Naive thymus-derived CD4-positive, alpha-beta T cell (primary cell): ENCODE data around the gene PPP1R10. TPM values are rescaled to one million over a fixed set of nuclear protein-coding genes. Genes with fewer than 3 reads are reported as not detected.

Experiments used
- ATAC-seq: fragments of 150-1000 bp; cut with Tn5 transposase; 2 replicates; pipeline ENCODE4 v1.10.0; 2021; ENCODE audit warnings: mild to moderate bottlenecking, moderate library complexity
- CTCF ChIA-PET: fragments of 350-600 bp; sonication (Branson Sonifier 250); formaldehyde crosslinking; loops from one replicate; lab custom pipeline; 2021; ENCODE audit warnings: antibody characterized with exemption; lab: Charles Lee
- POLR2A ChIA-PET: fragments of 350-600 bp; sonication (Branson Sonifier 250); formaldehyde crosslinking; loops from one replicate; lab custom pipeline; 2021; ENCODE audit warnings: antibody characterized with exemption, inconsistent platforms; lab: Charles Lee
- DNase-seq, 9 donors: peaks; one replicate each; pipeline versions ENCODE4 v3.0.0 to v3.0.0-alpha.2; 2020 to 2022; ENCODE audit warnings: mixed read lengths in 1 of 9
- H3K27ac ChIP-seq: one replicate; pipeline ENCODE4 v1.7.0; 2013; ENCODE audit warnings: mild to moderate bottlenecking, low read depth, low read length, moderate library complexity
- H3K27me3 ChIP-seq, 2 donors: one replicate each; pipeline ENCODE4 v1.7.0; 2013; ENCODE audit warnings: low read length in 2 of 2, mild to moderate bottlenecking in 2 of 2, moderate library complexity in 2 of 2; ENCODE audit not compliant: control insufficient read depth in 2 of 2, insufficient read depth in 2 of 2
- H3K36me3 ChIP-seq, 3 experiments: 1 replicate in 2 of 3; 2 replicates in 1 of 3; pipeline ENCODE4 v1.7.0; 2013; ENCODE audit warnings: low read length in 3 of 3, mild to moderate bottlenecking in 3 of 3, moderate library complexity in 1 of 3; ENCODE audit not compliant: insufficient read depth in 3 of 3, control insufficient read depth in 2 of 3
- H3K4me1 ChIP-seq, 2 donors: one replicate each; pipeline ENCODE4 v1.7.0; 2013; ENCODE audit warnings: low read length in 2 of 2, mild to moderate bottlenecking in 2 of 2, moderate library complexity in 1 of 2; ENCODE audit not compliant: control insufficient read depth in 2 of 2, insufficient read depth in 2 of 2
- H3K4me3 ChIP-seq: 2 replicates; pipeline ENCODE4 v1.7.0; 2013; ENCODE audit warnings: mild to moderate bottlenecking, low read length
- H3K9me3 ChIP-seq, 3 experiments: 1 replicate in 2 of 3; 2 replicates in 1 of 3; pipeline ENCODE4 v1.7.0; 2013; ENCODE audit warnings: low read length in 3 of 3; ENCODE audit not compliant: control insufficient read depth in 2 of 3
- H3K27ac Mint-ChIP-seq, 9 donors: one replicate each; pipeline ENCODE4 v1.8.0; 2020 to 2022; ENCODE audit warnings: mixed read lengths in 9 of 9, mild to moderate bottlenecking in 8 of 9, moderate library complexity in 5 of 9, inconsistent platforms in 2 of 9
- H3K27me3 Mint-ChIP-seq, 5 donors: one replicate each; pipeline ENCODE4 v1.8.0; 2021 to 2022; ENCODE audit warnings: mixed read lengths in 5 of 5, mild to moderate bottlenecking in 1 of 5
- H3K36me3 Mint-ChIP-seq, 5 donors: one replicate each; pipeline ENCODE4 v1.8.0; 2020 to 2022; ENCODE audit warnings: mixed read lengths in 5 of 5, mild to moderate bottlenecking in 3 of 5, inconsistent platforms in 1 of 5
- H3K4me1 Mint-ChIP-seq, 7 donors: one replicate each; pipeline ENCODE4 v1.8.0; 2020 to 2022; ENCODE audit warnings: mixed read lengths in 7 of 7, mild to moderate bottlenecking in 3 of 7, inconsistent platforms in 1 of 7
- H3K4me3 Mint-ChIP-seq, 10 donors: one replicate each; pipeline ENCODE4 v1.8.0; 2020 to 2022; ENCODE audit warnings: mild to moderate bottlenecking in 10 of 10, mixed read lengths in 10 of 10, moderate library complexity in 6 of 10, inconsistent platforms in 2 of 10
- H3K9me3 Mint-ChIP-seq, 11 donors: one replicate each; pipeline ENCODE4 v1.8.0; 2020 to 2022; ENCODE audit warnings: mixed read lengths in 11 of 11, mild to moderate bottlenecking in 4 of 11, inconsistent platforms in 1 of 11, moderate library complexity in 1 of 11
- intact Hi-C, 2 donors: fragments of 100-400 bp; cut with micrococcal nuclease; formaldehyde crosslinking; loops; one replicate each; pipeline ENCODE4 v1.15.1; 2023
- polyA plus RNA-seq, 2 donors: library from polyadenylated mRNA; unstranded; fragments of 300-500 nt; fragmentation: Illumina TruSeq; gene quantifications; one replicate each; pipeline ENCODE4 v1.2.3, GENCODE V29; 2021
- total RNA-seq, 6 experiments: library from RNA in 5 of 6; stranded (reverse) in 5 of 6; gene quantifications; 1 replicate in 5 of 6; 2 replicates in 1 of 6; pipeline ENCODE4 v1.2.3 and lab custom pipeline; 2021 to 2026

The PPP1R10 gene
- total and polyA plus RNA-seq, 7 experiments from 2014 or later, result 21.6 to 286 (median 114) TPM

DNA sequence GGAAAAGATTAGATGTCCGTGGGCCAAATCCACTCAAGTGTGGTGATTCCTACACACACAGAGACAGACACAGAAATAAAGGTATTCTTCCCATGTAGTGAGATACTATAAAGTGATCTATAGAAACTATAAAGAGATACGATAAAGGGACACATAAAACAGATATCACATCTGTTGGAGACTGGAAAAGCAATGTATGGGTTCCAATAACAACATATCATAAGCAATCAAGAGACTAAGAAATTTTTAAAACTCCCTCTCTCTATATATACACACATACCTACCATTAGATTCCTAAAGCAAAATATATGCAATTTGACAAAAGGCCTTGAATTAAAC, 5.2 kb downstream of the PPP1R10 start:
- H3K4me1 Mint-ChIP-seq, result peaks cover 42 to 74% (median 68%) of the 10 kb centered on the region in 7 donors
- H3K9me3 ChIP-seq, result no peaks in the 10 kb centered on the region
- peaks cover 18 to 37% (median 21%) of the 10 kb centered on the region in 3 experiments for H3K36me3 ChIP-seq
- peaks cover 21 to 52% (median 38%) of the 10 kb centered on the region in 5 donors for H3K36me3 Mint-ChIP-seq
- DNase-seq (no peak), ATAC-seq (no peak)
- peaks cover 20 to 36% of the 10 kb centered on the region in 2 donors for H3K4me1 ChIP-seq
- ChIA-PET CTCF (interaction anchor here (1.3 to 2.3 kb wide), 3 partner anchors 61 to 129 kb away, joined by 4 to 15 read pairs (median 11); partner anchors contain the start of gene DHX16), POLR2A (interaction anchor here (0.6 to 4.8 kb wide), 8 partner anchors 10 to 143 kb away, joined by 3 to 189 read pairs (median 28); partner anchors contain the start of genes GNL1, PRR3 and TUBB)
- peak overlapping the region; percentile 93 for H3K27ac ChIP-seq
- H3K4me3 ChIP-seq, result no peak overlapping the region
- H3K4me3 Mint-ChIP-seq, result peak overlapping the region in 2 of 10 donors; percentile 11 to 14
- H3K9me3 Mint-ChIP-seq, result peaks cover 0 to 17% (median 0%) of the 10 kb centered on the region in 11 donors
- H3K27me3 Mint-ChIP-seq, result peaks cover 0 to 4% (median 0%) of the 10 kb centered on the region in 5 donors
- peak overlapping the region in 8 of 9 donors; percentile 76 to 100 (median 87) for H3K27ac Mint-ChIP-seq
- no peaks in the 10 kb centered on the region for H3K27me3 ChIP-seq
- intact Hi-C loops, result loop anchor here in 1 of 2 donors (10.0 kb wide), 1 partner anchor 273 kb away; the partner anchor contains the start of gene DDR1

DNA sequence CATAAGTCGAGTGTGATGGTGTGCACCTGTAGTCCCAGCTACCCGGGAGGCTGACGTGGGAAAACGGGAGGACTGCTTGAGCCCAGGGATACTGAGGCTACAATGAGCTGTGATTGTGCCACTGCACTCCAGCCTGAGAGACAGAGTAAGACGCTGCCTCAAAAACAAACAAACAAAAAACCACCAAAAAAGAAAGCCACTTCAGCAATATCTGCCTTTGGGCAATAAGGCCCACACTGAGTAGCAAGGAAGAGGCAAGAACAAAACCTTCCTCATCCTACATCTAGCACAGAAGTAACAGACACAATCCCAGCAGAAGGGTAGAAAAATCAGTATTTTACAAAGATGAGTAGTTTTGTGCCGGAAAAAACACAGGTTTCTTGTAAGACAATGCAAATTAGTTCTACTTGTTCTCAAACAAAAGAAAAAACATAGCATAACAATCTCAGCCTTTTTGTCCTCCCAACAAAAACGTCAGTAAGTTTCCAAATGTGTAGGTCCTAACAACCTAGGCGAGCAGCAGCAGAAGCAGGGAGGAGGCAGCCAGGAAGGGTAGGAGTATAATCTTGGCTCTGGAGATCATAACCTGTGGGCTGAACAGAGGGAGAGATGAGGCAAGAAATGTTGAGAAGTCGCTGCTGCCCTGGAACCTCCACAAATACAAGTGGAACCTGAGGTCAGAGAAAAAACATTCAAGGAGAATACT, 5.7 kb downstream of the PPP1R10 start:
- H3K4me1 Mint-ChIP-seq, result peaks cover 42 to 79% (median 73%) of the 10 kb centered on the region in 7 donors
- Histone ChIP-seq H3K4me3 (no peak overlapping the region), H3K9me3 (no peaks in the 10 kb centered on the region), H3K4me1 (peaks cover 20 to 36% of the 10 kb centered on the region in 2 donors), H3K27ac (peak overlapping the region; percentile 93), H3K27me3 (no peaks in the 10 kb centered on the region), H3K36me3 (peaks cover 18 to 37% (median 21%) of the 10 kb centered on the region in 3 experiments)
- peak overlapping the region in 8 of 9 donors; percentile 76 to 100 (median 89) for H3K27ac Mint-ChIP-seq
- DNase-seq (no peak), ATAC-seq (no peak)
- H3K9me3 Mint-ChIP-seq, result peaks cover 0 to 12% (median 0%) of the 10 kb centered on the region in 11 donors
- H3K4me3 Mint-ChIP-seq, result peak overlapping the region in 1 of 10 donors; percentile 14
- CTCF ChIA-PET, result interaction anchor here (0.7 to 1.4 kb wide), 6 partner anchors 10 to 119 kb away, joined by 3 to 9 read pairs (median 4); no protein-coding TSS in a partner anchor
- peaks cover 0 to 3% (median 0%) of the 10 kb centered on the region in 5 donors for H3K27me3 Mint-ChIP-seq
- POLR2A ChIA-PET, result interaction anchor here (0.6 to 4.8 kb wide), 18 partner anchors 10 to 263 kb away, joined by 3 to 97 read pairs (median 5); partner anchors contain the start of gene ABCF1
- intact Hi-C loops, result loop anchor here in 1 of 2 donors (10.0 kb wide), 1 partner anchor 273 kb away; the partner anchor contains the start of gene DDR1
- peaks cover 24 to 53% (median 35%) of the 10 kb centered on the region in 5 donors for H3K36me3 Mint-ChIP-seq

DNA sequence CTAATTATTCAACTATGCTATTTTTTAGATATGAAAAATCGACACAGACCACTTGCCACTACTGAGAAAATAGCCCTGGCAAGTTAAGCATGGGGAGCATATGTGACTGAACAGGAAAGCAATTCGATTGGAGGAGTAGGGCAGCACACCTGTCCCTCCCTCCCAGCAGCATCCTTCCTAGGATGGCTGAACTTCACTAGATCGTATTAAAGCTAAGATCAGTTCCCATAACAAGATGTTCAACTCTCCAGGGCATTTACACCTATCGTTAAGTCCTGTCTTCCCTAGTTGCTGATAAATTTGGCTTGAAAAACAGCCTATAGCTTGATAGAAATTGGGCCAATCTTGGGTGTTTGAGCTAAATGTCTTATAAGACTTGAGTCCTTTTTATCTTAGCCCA, 7.0 kb downstream of the PPP1R10 start:
- Mint-ChIP-seq H3K27me3 (no peaks in the 10 kb centered on the region), H3K9me3 (peaks cover 0 to 3% (median 0%) of the 10 kb centered on the region in 11 donors), H3K4me3 (peak overlapping the region in 1 of 10 donors; percentile 23), H3K4me1 (peaks cover 42 to 86% (median 76%) of the 10 kb centered on the region in 7 donors), H3K27ac (peak overlapping the region; percentile 16 to 100 (median 87)), H3K36me3 (peaks cover 19 to 50% (median 32%) of the 10 kb centered on the region in 5 donors)
- H3K36me3 ChIP-seq, result peaks cover 26 to 36% (median 29%) of the 10 kb centered on the region in 3 experiments
- H3K4me1 ChIP-seq, result peaks cover 20 to 36% of the 10 kb centered on the region in 2 donors
- ChIA-PET CTCF (interaction anchor here (0.7 to 1.4 kb wide), 6 partner anchors 9 to 120 kb away, joined by 3 to 9 read pairs (median 4); no protein-coding TSS in a partner anchor), POLR2A (interaction anchor here (0.5 to 2.1 kb wide), 17 partner anchors 9 to 122 kb away, joined by 3 to 16 read pairs (median 5); partner anchors contain the start of gene ABCF1)
- intact Hi-C loops, result loop anchor here in 1 of 2 donors (10.0 kb wide), 1 partner anchor 275 kb away; the partner anchor contains the start of gene DDR1
- no peak for ATAC-seq
- H3K9me3 ChIP-seq, result no peaks in the 10 kb centered on the region
- no peaks in the 10 kb centered on the region for H3K27me3 ChIP-seq
- H3K27ac ChIP-seq, result peak overlapping the region; percentile 60
- DNase-seq, result no peak
- H3K4me3 ChIP-seq, result no peak overlapping the region

DNA sequence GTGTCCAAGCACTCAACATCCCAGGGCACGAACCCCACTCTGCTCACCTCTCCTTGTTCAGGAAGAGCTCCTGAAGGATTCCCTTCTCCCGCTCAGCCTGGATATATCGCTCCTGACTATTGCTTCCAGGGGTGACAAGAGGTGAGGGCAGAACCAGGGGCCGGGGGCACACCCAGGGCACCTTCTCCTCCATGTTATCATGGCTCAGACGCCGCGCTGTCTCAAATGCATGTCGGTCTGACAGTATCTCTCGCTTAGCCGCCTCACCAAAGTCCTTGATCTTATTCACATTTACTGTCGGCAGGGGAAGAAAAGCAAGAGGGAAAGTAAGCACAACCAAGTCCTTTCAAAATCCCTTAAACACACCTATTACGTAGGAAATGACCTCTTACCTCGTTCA, 13.1 kb downstream of the PPP1R10 start:
- Histone ChIP-seq H3K27me3 (no peaks in the 10 kb centered on the region), H3K4me3 (no peak overlapping the region), H3K9me3 (no peaks in the 10 kb centered on the region), H3K4me1 (peaks cover 0 to 5% of the 10 kb centered on the region in 2 donors), H3K36me3 (peaks cover 53 to 83% (median 58%) of the 10 kb centered on the region in 3 experiments), H3K27ac (no peak overlapping the region)
- peaks cover 33 to 61% (median 45%) of the 10 kb centered on the region in 5 donors for H3K36me3 Mint-ChIP-seq
- H3K4me1 Mint-ChIP-seq, result peaks cover 22 to 51% (median 37%) of the 10 kb centered on the region in 7 donors
- intact Hi-C loops, result no loop called here
- H3K4me3 Mint-ChIP-seq, result no peak overlapping the region
- no peaks in the 10 kb centered on the region for H3K9me3 Mint-ChIP-seq
- CTCF ChIA-PET, result interaction anchor here (0.5 to 1.6 kb wide), 4 partner anchors 63 to 121 kb away, joined by 3 to 6 read pairs (median 4); no protein-coding TSS in a partner anchor
- ATAC-seq (no peak), DNase-seq (no peak)
- POLR2A ChIA-PET, result interaction anchor here (1.0 to 11.1 kb wide), 3 partner anchors 10 to 33 kb away, joined by 3 to 189 read pairs (median 14); partner anchors contain the start of genes ABCF1, MRPS18B and PPP1R10
- H3K27me3 Mint-ChIP-seq, result no peaks in the 10 kb centered on the region
- H3K27ac Mint-ChIP-seq, result peak overlapping the region in 7 of 9 donors; percentile 8 to 68 (median 60)

DNA sequence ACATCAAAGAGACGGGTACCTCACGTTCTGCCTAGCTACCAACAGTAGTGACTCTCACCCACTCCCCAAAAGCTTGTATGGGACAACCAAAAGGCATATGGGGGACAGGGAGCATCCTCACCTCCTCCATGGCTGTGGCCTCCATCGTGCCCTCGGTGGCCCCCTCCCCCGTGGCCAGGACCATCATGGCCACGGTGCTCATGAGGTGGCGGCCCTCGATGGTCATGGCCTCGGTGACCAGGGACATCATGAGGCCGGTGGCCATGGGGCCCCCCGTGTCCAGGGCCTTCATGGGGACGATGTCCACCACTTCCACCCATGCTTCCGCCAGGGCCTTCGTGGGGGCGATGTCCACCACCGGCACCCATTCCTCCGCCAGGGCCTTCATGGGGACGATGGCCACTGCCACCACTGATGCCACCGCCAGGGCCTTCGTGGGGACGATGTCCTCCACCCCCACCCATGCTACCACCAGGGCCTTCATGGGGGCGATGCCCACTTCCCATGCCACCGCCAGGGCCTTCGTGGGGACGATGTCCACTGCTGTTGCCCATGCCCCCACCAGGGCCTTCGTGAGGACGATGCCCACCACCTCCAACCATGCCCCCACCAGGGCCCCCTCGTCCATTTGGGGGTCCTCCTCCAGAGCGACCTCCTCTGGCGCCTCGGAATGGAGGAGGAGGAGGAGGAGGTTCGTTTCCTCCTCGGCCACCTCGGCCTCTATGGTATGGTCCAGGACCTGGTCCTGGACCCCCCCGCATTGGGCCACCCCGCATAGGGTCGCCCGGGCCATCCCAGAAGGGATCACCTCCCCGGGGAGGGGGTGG, 15.0 kb downstream of the PPP1R10 start:
- peaks cover 46 to 68% (median 49%) of the 10 kb centered on the region in 3 experiments for H3K36me3 ChIP-seq
- H3K4me3 Mint-ChIP-seq, result no peak overlapping the region
- H3K36me3 Mint-ChIP-seq, result peaks cover 26 to 49% (median 38%) of the 10 kb centered on the region in 5 donors
- peak overlapping the region in 5 of 9 donors; percentile 32 to 85 (median 79) for H3K27ac Mint-ChIP-seq
- no peaks in the 10 kb centered on the region for H3K27me3 Mint-ChIP-seq
- no peaks in the 10 kb centered on the region for H3K27me3 ChIP-seq
- CTCF ChIA-PET, result interaction anchor here (0.7 to 2.0 kb wide), 4 partner anchors 9 to 1364 kb away, joined by 3 to 13 read pairs (median 4); no protein-coding TSS in a partner anchor
- DNase-seq (no peak), ATAC-seq (no peak)
- no peaks in the 10 kb centered on the region for H3K9me3 Mint-ChIP-seq
- peaks cover 19 to 46% (median 30%) of the 10 kb centered on the region in 7 donors for H3K4me1 Mint-ChIP-seq
- H3K9me3 ChIP-seq, result no peaks in the 10 kb centered on the region
- H3K4me3 ChIP-seq, result no peak overlapping the region
- intact Hi-C loops, result loop anchor here in 1 of 2 donors (2.0 kb wide), 1 partner anchor 13 kb away; no protein-coding TSS in a partner anchor
- POLR2A ChIA-PET, result interaction anchor here (0.6 to 11.1 kb wide), 5 partner anchors 8 to 117 kb away, joined by 3 to 189 read pairs (median 3); no protein-coding TSS in a partner anchor
- peaks cover 2 to 5% of the 10 kb centered on the region in 2 donors for H3K4me1 ChIP-seq
- peak overlapping the region; percentile 47 for H3K27ac ChIP-seq
